Measurements from ENCODE around the gene LMNB1. TPM values are rescaled to one million over a fixed set of nuclear protein-coding genes. Genes with fewer than 3 reads are reported as not detected.

Gene LMNB1
- total and polyA plus RNA-seq, 2 experiments from 2014 or later: 20.1 to 269 TPM

GRCh38 chr5:126816649-126817048, 39.7 kb downstream of the LMNB1 start:
- H3K4me3 Mint-ChIP-seq: no peak overlapping the region
- TF ChIP-seq ZNF114 (CRISPR knock-in tag; IDR thresholded peaks at IDR 0.05) (no peak), STAT1 (IDR thresholded peaks at IDR 0.05; ENCODE audit: unreplicated experiment) (no peak), REST (IDR thresholded peaks at IDR 0.05; ENCODE audit: unreplicated experiment) (no peak), CREB1 (CRISPR knock-in tag; IDR thresholded peaks at IDR 0.05; ENCODE audit: low read depth) (no peak), ZNF331 (CRISPR knock-in tag; IDR thresholded peaks at IDR 0.05; ENCODE audit: low read depth) (no peak), CTCF (conservative IDR thresholded peaks at IDR 0.05; ENCODE audit: low read depth in 2 of 2) (no peak), ETS1 (IDR thresholded peaks at IDR 0.05) (no peak), EZH2phosphoT487 (IDR thresholded peaks at IDR 0.05; ENCODE audit: unreplicated experiment) (no peak), JUNB (IDR thresholded peaks at IDR 0.05; ENCODE audit: unreplicated experiment) (no peak), NANOG (IDR thresholded peaks at IDR 0.05; ENCODE audit: borderline replicate concordance) (no peak), POLR2AphosphoS5 (IDR thresholded peaks at IDR 0.05; ENCODE audit: low read depth) (no peak), EZH2 (IDR thresholded peaks at IDR 0.05; ENCODE audit: low read depth, unreplicated experiment) (no peak), ZNF462 (CRISPR knock-in tag; IDR thresholded peaks at IDR 0.05) (no peak)
- H3K36me3 ChIP-seq (ENCODE audit: insufficient read depth): peaks cover 63% of the 10 kb centered on the region
- peaks cover 2% of the 10 kb centered on the region; the same call in 1 of the 3 replicates for H3K4me1 Mint-ChIP-seq
- DNase-seq (ENCODE audit: low spot score): no peak
- peak overlapping the region; percentile 33; the same call in 1 of the 2 replicates for H3K27ac Mint-ChIP-seq
- H4K20me1 ChIP-seq (replicated peaks; ENCODE audit: insufficient read depth): peaks cover 8% of the 10 kb centered on the region
- H3K4me1 ChIP-seq (ENCODE audit: insufficient read depth): no peaks in the 10 kb centered on the region
- H3K27me3 Mint-ChIP-seq (ENCODE audit: insufficient read depth, low read depth, poor library complexity): no peaks in the 10 kb centered on the region
- no peak overlapping the region for H3K4me3 ChIP-seq
- H3K36me3 Mint-ChIP-seq (ENCODE audit: low read depth): peaks cover 88% of the 10 kb centered on the region
- no peak overlapping the region for H3K4me2 ChIP-seq
- H3K27me3 ChIP-seq (ENCODE audit: insufficient read depth): no peaks in the 10 kb centered on the region
- no peaks in the 10 kb centered on the region for H3K9me2 ChIP-seq (ENCODE audit: insufficient read depth)
- no peaks in the 10 kb centered on the region for H3K9me3 Mint-ChIP-seq
- no peak overlapping the region for H3K27ac ChIP-seq (ENCODE audit: low read depth)
- ATAC-seq: no peak
- no peaks in the 10 kb centered on the region; the same call in 1 of the 2 replicates for H3F3A ChIP-seq (replicated peaks; ENCODE audit: low read depth)
- H2AFZ ChIP-seq: no peak overlapping the region
- H3K79me2 ChIP-seq (replicated peaks; ENCODE audit: insufficient read depth): peaks cover 75% of the 10 kb centered on the region

Measured in GM23338 (cell line).